Neuronal stem cell (in vitro differentiated cells): ENCODE data around the gene CDC42EP1.

ENCODE experiments used
- DNase-seq: peaks from one replicate; pipeline ENCODE4 v3.0.0-alpha.2; 2013; ENCODE audit warnings: low spot score
- H2AFZ ChIP-seq: one replicate; pipeline ENCODE4 v1.6.1; 2013; ENCODE audit warnings: mild to moderate bottlenecking, low read length, inconsistent platforms
- H2AK5ac ChIP-seq: 2 replicates; pipeline ENCODE4 v1.6.1; 2013; ENCODE audit warnings: low read depth, mild to moderate bottlenecking, inconsistent platforms, low read length, moderate library complexity, mixed read lengths
- H2BK120ac ChIP-seq: 2 replicates; pipeline ENCODE4 v1.6.1; 2013; ENCODE audit warnings: low read depth, mild to moderate bottlenecking, inconsistent platforms, low read length, moderate library complexity, mixed read lengths
- H2BK12ac ChIP-seq: one replicate; pipeline ENCODE4 v1.6.1; 2013; ENCODE audit warnings: low read length, inconsistent platforms
- H2BK15ac ChIP-seq: 2 replicates; pipeline ENCODE4 v1.6.1; 2013; ENCODE audit warnings: mild to moderate bottlenecking, low read length, inconsistent platforms, mixed read lengths
- H2BK5ac ChIP-seq: one replicate; pipeline ENCODE4 v1.6.1; 2013; ENCODE audit warnings: inconsistent platforms, mild to moderate bottlenecking, low read length, moderate library complexity
- H3K14ac ChIP-seq: one replicate; pipeline ENCODE4 v1.6.1; 2013; ENCODE audit warnings: low read length, inconsistent platforms
- H3K18ac ChIP-seq: 2 replicates; pipeline ENCODE4 v1.6.1; 2013; ENCODE audit warnings: low read length, inconsistent platforms
- H3K23ac ChIP-seq: 2 replicates; pipeline ENCODE4 v1.6.1; 2013; ENCODE audit warnings: low read depth, mild to moderate bottlenecking, mixed read lengths, low read length, inconsistent platforms; ENCODE audit not compliant: poor library complexity
- H3K27ac ChIP-seq: replicated peaks from 3 replicates; pipeline ENCODE4 v1.5.1; 2013; ENCODE audit warnings: low read length, inconsistent platforms
- H3K27me3 ChIP-seq, 3 experiments: 2 replicates each; pipeline ENCODE4 v1.6.1; 2013; ENCODE audit warnings: low read length in 3 of 3, mild to moderate bottlenecking in 2 of 3, inconsistent platforms in 1 of 3, low read depth in 1 of 3, mixed read lengths in 1 of 3, moderate library complexity in 1 of 3; ENCODE audit not compliant: control insufficient read depth in 3 of 3, insufficient read depth in 3 of 3
- H3K36me3 ChIP-seq, 2 donors: replicated peaks in 1 of 2; 2 replicates each; pipeline ENCODE4 v1.6.1; 2013; ENCODE audit warnings: low read length in 2 of 2; ENCODE audit not compliant: control insufficient read depth in 2 of 2, insufficient read depth in 2 of 2
- H3K4ac ChIP-seq: 2 replicates; pipeline ENCODE4 v1.6.1; 2013; ENCODE audit warnings: inconsistent platforms, mild to moderate bottlenecking, low read length, moderate library complexity
- H3K4me1 ChIP-seq, 2 donors: 1 replicate in 1 of 2; 2 replicates in 1 of 2; pipeline ENCODE4 v1.6.1; 2013; ENCODE audit warnings: low read length in 2 of 2, low read depth in 1 of 2; ENCODE audit not compliant: control insufficient read depth in 2 of 2, insufficient read depth in 1 of 2
- H3K4me2 ChIP-seq: one replicate; pipeline ENCODE4 v1.6.1; 2013; ENCODE audit warnings: mild to moderate bottlenecking, low read length, inconsistent platforms; ENCODE audit not compliant: insufficient read depth, poor library complexity, severe bottlenecking
- H3K4me3 ChIP-seq, 2 donors: 2 replicates each; pipeline ENCODE4 v1.5.1; 2013; ENCODE audit warnings: low read length in 2 of 2, mild to moderate bottlenecking in 2 of 2, inconsistent platforms in 1 of 2, moderate library complexity in 1 of 2
- H3K79me1 ChIP-seq: one replicate; pipeline ENCODE4 v1.6.1; 2013; ENCODE audit warnings: low read depth, mild to moderate bottlenecking, inconsistent platforms, low read length, moderate library complexity
- H3K9ac ChIP-seq: one replicate; pipeline ENCODE4 v1.6.1; 2013; ENCODE audit warnings: mild to moderate bottlenecking, low read depth, low read length, inconsistent platforms; ENCODE audit not compliant: poor library complexity
- H3K9me3 ChIP-seq, 2 donors: replicated peaks in 1 of 2; 2 replicates each; pipeline versions ENCODE3 to v1.6.1; 2013; ENCODE audit warnings: low read length in 2 of 2, mild to moderate bottlenecking in 2 of 2, inconsistent platforms in 1 of 2, low read depth in 1 of 2, mixed read lengths in 1 of 2, moderate library complexity in 1 of 2; ENCODE audit not compliant: control insufficient read depth in 2 of 2, insufficient read depth in 1 of 2
- H4K8ac ChIP-seq: one replicate; pipeline ENCODE4 v1.6.1; 2013; ENCODE audit warnings: low read depth, mild to moderate bottlenecking, inconsistent platforms, low read length, moderate library complexity
- H4K91ac ChIP-seq: one replicate; pipeline ENCODE4 v1.6.1; 2013; ENCODE audit warnings: low read length, low read depth, mild to moderate bottlenecking, inconsistent platforms; ENCODE audit not compliant: poor library complexity
- WGBS, 2 donors: extraction: QIAGEN DNeasy Blood & Tissue Kit; methylation state at CpG; one replicate each; pipeline ENCODE4 v1.1.7; 2013; ENCODE audit warnings: missing lambda C conversion rate in 2 of 2, mixed read lengths in 1 of 2; ENCODE audit not compliant: insufficient read length in 2 of 2, insufficient replicate concordance in 1 of 2; ENCODE audit errors: extremely low coverage in 2 of 2; 5-methylcytosine and 5-hydroxymethylcytosine counted together

CDC42EP1 gene

DNA sequence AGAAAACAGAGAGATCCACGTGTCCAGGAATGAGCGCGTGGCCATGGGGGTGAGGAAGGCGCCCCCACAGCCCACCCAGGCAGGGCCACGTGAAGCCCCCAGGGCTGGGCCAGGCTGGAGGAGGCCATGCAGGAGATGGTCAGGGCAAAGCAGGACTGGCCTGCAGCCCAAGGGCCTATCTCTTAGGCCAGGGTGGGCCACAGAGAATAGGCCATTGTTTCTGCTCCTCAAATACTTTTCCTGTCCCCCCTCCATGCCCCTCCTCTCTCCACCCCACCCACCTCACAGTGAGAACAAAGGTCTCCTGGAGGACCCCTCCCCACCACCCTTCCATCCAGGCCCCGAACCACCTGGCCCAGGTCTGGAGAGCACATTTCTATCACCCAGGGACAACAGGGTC lies 8.3 kb upstream of the CDC42EP1 start:
- peak overlapping the region; percentile 43 for H3K4me2 ChIP-seq
- no peak overlapping the region for H3K23ac ChIP-seq
- peak overlapping the region; percentile 83 for H2AFZ ChIP-seq
- no peak overlapping the region for H4K8ac ChIP-seq
- H3K4me1 ChIP-seq = peaks cover 36 to 40% of the 10 kb centered on the region in 2 donors
- peak overlapping the region; percentile 45 for H3K9ac ChIP-seq
- H3K9me3 ChIP-seq = no peaks in the 10 kb centered on the region
- WGBS, 2 donors = no CpG with 5 or more reads among the region's 6 CpGs
- no peak overlapping the region for H3K14ac ChIP-seq
- peak overlapping the region; percentile 75 for H4K91ac ChIP-seq
- H3K27ac ChIP-seq = peak overlapping the region; percentile 95
- H3K18ac ChIP-seq = peak overlapping the region; percentile 93
- no peak overlapping the region for H3K4me3 ChIP-seq
- H3K79me1 ChIP-seq = no peaks in the 10 kb centered on the region
- H2BK15ac ChIP-seq = peak overlapping the region; percentile 42
- peak overlapping the region; percentile 77 for H2AK5ac ChIP-seq
- no peak for DNase-seq
- peak overlapping the region; percentile 82 for H2BK12ac ChIP-seq
- peak overlapping the region; percentile 76 for H2BK5ac ChIP-seq
- no peaks in the 10 kb centered on the region for H3K27me3 ChIP-seq
- H3K36me3 ChIP-seq = no peaks in the 10 kb centered on the region
- H3K4ac ChIP-seq = peak overlapping the region; percentile 84
- peak overlapping the region; percentile 73 for H2BK120ac ChIP-seq

DNA sequence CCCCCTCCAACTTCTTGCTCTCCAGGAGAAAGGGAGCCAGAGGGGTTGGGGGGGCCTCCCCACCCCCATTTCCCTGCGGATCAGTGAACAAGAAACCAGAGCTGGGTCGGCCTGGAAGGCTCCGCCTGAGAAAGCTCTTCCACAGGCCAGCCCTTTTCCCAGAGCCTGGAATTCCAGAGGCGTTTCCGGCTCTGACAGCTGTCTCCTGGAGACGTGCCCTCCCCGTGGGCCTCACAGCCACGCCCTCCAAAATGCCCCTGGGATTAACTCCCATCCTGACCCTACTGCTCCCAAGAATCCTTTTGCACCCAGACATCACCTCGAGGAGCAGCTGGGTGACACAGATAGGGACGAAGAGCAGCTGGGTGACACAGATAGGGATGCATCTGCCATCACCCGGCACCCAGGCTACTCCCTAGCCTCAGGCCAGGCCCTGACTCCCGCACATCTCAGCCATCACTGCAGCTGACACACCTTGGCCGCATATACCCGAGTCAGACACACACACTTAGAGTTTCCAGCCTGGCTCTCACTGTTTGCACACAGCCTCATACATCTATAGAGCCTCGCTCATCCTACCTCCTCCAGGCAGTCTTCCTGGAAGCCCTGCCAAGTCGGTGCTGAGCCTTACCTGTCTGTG lies 7.6 kb upstream of the CDC42EP1 start:
- Histone ChIP-seq H3K14ac (no peak overlapping the region), H3K9ac (peak overlapping the region; percentile 46), H3K27ac (peak overlapping the region; percentile 95), H2AK5ac (peak overlapping the region; percentile 17), H2BK15ac (peak overlapping the region; percentile 42), H3K79me1 (no peaks in the 10 kb centered on the region), H2BK12ac (peak overlapping the region; percentile 92), H4K8ac (no peak overlapping the region), H3K36me3 (no peaks in the 10 kb centered on the region), H3K4me3 (no peak overlapping the region), H3K4me1 (peaks cover 34 to 35% of the 10 kb centered on the region in 2 donors), H2BK120ac (peak overlapping the region; percentile 16), H3K9me3 (no peaks in the 10 kb centered on the region), H3K18ac (peak overlapping the region; percentile 78), H3K4me2 (peak overlapping the region; percentile 43), H3K23ac (no peak overlapping the region), H3K27me3 (no peaks in the 10 kb centered on the region), H2BK5ac (peak overlapping the region; percentile 76), H3K4ac (peak overlapping the region; percentile 17), H2AFZ (peak overlapping the region; percentile 83), H4K91ac (no peak overlapping the region)
- no CpG with 5 or more reads among the region's 16 CpGs for WGBS, 2 donors
- peak; percentile 72 for DNase-seq

DNA sequence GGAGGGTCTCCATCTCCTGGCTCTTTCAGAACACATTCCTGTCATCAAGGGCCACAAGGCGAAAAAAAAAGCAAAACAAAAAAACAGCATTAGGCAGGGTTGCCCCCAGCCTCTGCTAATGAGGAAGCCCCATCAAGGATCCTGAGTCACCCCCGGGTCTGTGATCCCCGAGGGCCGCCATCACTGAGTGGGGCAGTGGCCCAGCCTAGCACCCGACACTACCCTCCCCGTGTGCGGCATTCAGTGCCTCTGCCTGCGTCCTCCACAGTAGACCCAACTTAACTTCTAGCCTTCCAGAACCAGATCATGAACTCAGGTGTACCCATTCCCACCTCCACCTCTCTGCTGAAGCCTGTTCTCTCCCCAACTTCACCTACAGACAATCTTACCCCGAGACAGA lies 6.6 kb upstream of the CDC42EP1 start:
- Histone ChIP-seq H3K23ac (no peak overlapping the region), H3K4me1 (peaks cover 34 to 35% of the 10 kb centered on the region in 2 donors), H2AK5ac (peak overlapping the region; percentile 17), H3K9me3 (no peaks in the 10 kb centered on the region), H4K91ac (peak overlapping the region; percentile 46), H3K27ac (no peak overlapping the region), H3K9ac (no peak overlapping the region), H3K79me1 (no peaks in the 10 kb centered on the region), H3K27me3 (no peaks in the 10 kb centered on the region), H2BK5ac (peak overlapping the region; percentile 76), H2AFZ (no peak overlapping the region), H3K14ac (no peak overlapping the region), H3K18ac (peak overlapping the region; percentile 80), H2BK12ac (peak overlapping the region; percentile 25), H3K36me3 (no peaks in the 10 kb centered on the region), H4K8ac (no peak overlapping the region), H2BK15ac (peak overlapping the region; percentile 13), H2BK120ac (no peak overlapping the region), H3K4me2 (no peak overlapping the region), H3K4me3 (no peak overlapping the region), H3K4ac (no peak overlapping the region)
- no peak for DNase-seq
- no CpG with 5 or more reads among the region's 9 CpGs for WGBS, 2 donors

DNA sequence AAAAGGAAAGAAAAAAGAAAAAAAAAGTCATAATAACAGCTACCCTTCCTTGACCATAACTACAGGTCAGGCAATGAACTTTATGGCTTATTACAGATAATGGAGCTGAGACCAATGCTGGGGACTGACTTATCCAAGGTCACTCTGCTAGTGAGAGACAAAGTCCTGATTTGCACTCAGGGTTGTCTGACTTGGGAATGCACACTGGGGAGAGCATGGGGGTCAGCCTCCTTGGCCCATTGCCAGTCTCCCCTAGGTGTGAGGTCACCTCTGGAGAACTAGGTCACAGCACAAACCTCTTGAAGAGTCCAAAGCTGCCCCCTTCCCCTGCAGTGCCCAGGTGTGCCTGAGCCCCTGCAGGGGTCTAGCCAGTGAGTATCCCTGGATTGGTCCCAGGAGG lies 5.3 kb upstream of the CDC42EP1 start:
- Histone ChIP-seq H2BK120ac (no peak overlapping the region), H3K27me3 (no peaks in the 10 kb centered on the region), H2BK15ac (no peak overlapping the region), H3K4ac (no peak overlapping the region), H4K8ac (no peak overlapping the region), H3K27ac (no peak overlapping the region), H3K14ac (no peak overlapping the region), H3K23ac (no peak overlapping the region), H3K4me1 (peaks cover 34 to 35% of the 10 kb centered on the region in 2 donors), H4K91ac (no peak overlapping the region), H2AFZ (no peak overlapping the region), H3K36me3 (no peaks in the 10 kb centered on the region), H3K4me2 (no peak overlapping the region), H3K4me3 (no peak overlapping the region), H2BK5ac (no peak overlapping the region), H3K9me3 (no peaks in the 10 kb centered on the region), H2BK12ac (peak overlapping the region; percentile 59), H3K18ac (no peak overlapping the region), H3K79me1 (no peaks in the 10 kb centered on the region), H2AK5ac (peak overlapping the region; percentile 28), H3K9ac (no peak overlapping the region)
- DNase-seq = no peak
